Measurements from ENCODE around the gene TMEM120A. TPM values are rescaled to one million over a fixed set of nuclear protein-coding genes. Genes with fewer than 3 reads are reported as not detected.

The TMEM120A gene
- total RNA-seq, 1 donor from 2014 or later: 34.2 TPM

DNA sequence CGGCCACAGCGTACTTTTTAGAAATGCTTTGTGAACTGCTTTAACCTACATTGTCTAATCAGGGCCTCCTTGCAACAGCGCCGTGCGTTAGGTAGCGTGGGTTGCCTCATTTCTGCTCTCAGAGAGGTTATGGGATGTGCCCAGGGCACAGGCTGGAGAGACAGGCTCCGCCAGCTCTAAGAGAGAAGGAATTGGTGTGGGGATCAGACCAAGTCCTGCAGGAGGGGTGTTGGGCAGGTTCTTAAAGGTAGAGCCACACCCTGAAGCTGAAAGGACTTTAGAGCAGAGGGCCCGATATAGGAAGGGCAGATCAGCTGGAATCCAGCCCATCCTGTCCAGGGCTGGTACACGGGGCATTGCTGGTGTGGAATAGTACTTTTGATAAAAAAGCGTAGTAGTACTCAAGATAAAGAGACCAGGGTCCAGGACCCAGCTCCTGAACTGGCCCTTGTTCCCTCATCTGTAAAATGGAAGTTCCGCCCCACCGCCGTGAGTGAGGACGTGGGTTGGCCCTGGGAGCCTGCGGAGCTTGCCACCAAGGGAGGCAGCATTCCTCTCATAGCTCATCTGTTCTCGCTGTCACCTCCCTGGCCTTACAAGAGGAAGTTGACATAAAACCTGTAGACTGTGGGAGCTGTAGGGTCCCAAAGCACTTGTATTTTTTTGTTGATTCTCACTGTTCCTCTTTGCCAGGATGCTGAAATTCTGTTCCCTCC is 37.2 kb downstream of the TMEM120A start:
- no peak overlapping the region for H3K4me3 Mint-ChIP-seq (ENCODE audit: unreplicated experiment)
- Histone ChIP-seq H3K4me2 (ENCODE audit: low read length) (peak overlapping the region; percentile 19), H3K4me1 (ENCODE audit: insufficient read depth, low read length) (peaks cover 13% of the 10 kb centered on the region), H3K9ac (ENCODE audit: low read length) (no peak overlapping the region), H3K27ac (ENCODE audit: low read depth, low read length) (no peak overlapping the region), H3K79me2 (ENCODE audit: insufficient read depth, low read length) (no peaks in the 10 kb centered on the region), H3K9me3 (ENCODE audit: insufficient read depth, low read depth, low read length) (no peaks in the 10 kb centered on the region), H2AFZ (ENCODE audit: low read depth, low read length) (no peak overlapping the region), H3K27me3 (ENCODE audit: insufficient read depth, low read length) (no peaks in the 10 kb centered on the region), H4K20me1 (ENCODE audit: insufficient read depth, low read length) (peaks cover 4% of the 10 kb centered on the region), H3K4me3 (ENCODE audit: insufficient read depth, low read depth, low read length) (no peak overlapping the region), H3K36me3 (ENCODE audit: insufficient read depth, low read length) (peaks cover 2% of the 10 kb centered on the region)
- H3K36me3 Mint-ChIP-seq (ENCODE audit: low read depth, unreplicated experiment): peaks cover 25% of the 10 kb centered on the region
- H3K27me3 Mint-ChIP-seq (ENCODE audit: low read depth, unreplicated experiment): no peaks in the 10 kb centered on the region
- H3K9me3 Mint-ChIP-seq (ENCODE audit: unreplicated experiment): no peaks in the 10 kb centered on the region
- peaks cover 6% of the 10 kb centered on the region for H3K4me1 Mint-ChIP-seq (ENCODE audit: low read depth, unreplicated experiment)
- TF ChIP-seq EZH2 (IDR thresholded peaks at IDR 0.05; ENCODE audit: insufficient read depth, low read length) (no peak), CTCF (IDR thresholded peaks at IDR 0.05; ENCODE audit: insufficient read depth, low read depth, low read length) (no peak)
- FAIRE-seq (no peak), DNase-seq (ENCODE audit: low read depth) (peak; percentile 52)
- peak overlapping the region; percentile 75 for H3K27ac Mint-ChIP-seq (ENCODE audit: unreplicated experiment)

- H4K20me1 ChIP-seq (ENCODE audit: insufficient read depth, low read length): peaks cover 7% of the 10 kb centered on the region
- peaks cover under 1% of the 10 kb centered on the region for H3K79me2 ChIP-seq (ENCODE audit: insufficient read depth, low read length)
- no peak overlapping the region for H3K4me2 ChIP-seq (ENCODE audit: low read length)
- H2AFZ ChIP-seq (ENCODE audit: low read depth, low read length): no peak overlapping the region
- H3K9ac ChIP-seq (ENCODE audit: low read length): no peak overlapping the region
- no peak overlapping the region for H3K4me3 ChIP-seq (ENCODE audit: insufficient read depth, low read depth, low read length)
- no peaks in the 10 kb centered on the region for H3K27me3 ChIP-seq (ENCODE audit: insufficient read depth, low read length)
- peaks cover 8% of the 10 kb centered on the region for H3K4me1 Mint-ChIP-seq (ENCODE audit: low read depth, unreplicated experiment)
- TF ChIP-seq CTCF (IDR thresholded peaks at IDR 0.05; ENCODE audit: insufficient read depth, low read depth, low read length): no peak
- no peak for TF ChIP-seq EZH2 (IDR thresholded peaks at IDR 0.05; ENCODE audit: insufficient read depth, low read length)
- FAIRE-seq (no peak), DNase-seq (ENCODE audit: low read depth) (no peak)
- H3K9me3 Mint-ChIP-seq (ENCODE audit: unreplicated experiment): no peaks in the 10 kb centered on the region
- H3K27ac ChIP-seq (ENCODE audit: low read depth, low read length): no peak overlapping the region
- H3K9me3 ChIP-seq (ENCODE audit: insufficient read depth, low read depth, low read length): no peaks in the 10 kb centered on the region
- H3K36me3 Mint-ChIP-seq (ENCODE audit: low read depth, unreplicated experiment): peaks cover 22% of the 10 kb centered on the region
- H3K36me3 ChIP-seq (ENCODE audit: insufficient read depth, low read length): peaks cover 2% of the 10 kb centered on the region
- peaks cover 10% of the 10 kb centered on the region for H3K4me1 ChIP-seq (ENCODE audit: insufficient read depth, low read length)
- no peak overlapping the region for H3K4me3 Mint-ChIP-seq (ENCODE audit: unreplicated experiment)
- no peak overlapping the region for H3K27ac Mint-ChIP-seq (ENCODE audit: unreplicated experiment)
- H3K27me3 Mint-ChIP-seq (ENCODE audit: low read depth, unreplicated experiment): no peaks in the 10 kb centered on the region
These were observed 39.0 kb downstream of the TMEM120A start for GRCh38 chr7:75955331-75955955.

- H3K4me2 ChIP-seq (ENCODE audit: low read length): no peak overlapping the region
- no peak overlapping the region for H3K4me3 ChIP-seq (ENCODE audit: insufficient read depth, low read depth, low read length)
- Mint-ChIP-seq H3K27ac (ENCODE audit: unreplicated experiment) (no peak overlapping the region), H3K4me1 (ENCODE audit: low read depth, unreplicated experiment) (peaks cover 8% of the 10 kb centered on the region), H3K4me3 (ENCODE audit: unreplicated experiment) (no peak overlapping the region), H3K36me3 (ENCODE audit: low read depth, unreplicated experiment) (peaks cover 23% of the 10 kb centered on the region), H3K9me3 (ENCODE audit: unreplicated experiment) (no peaks in the 10 kb centered on the region), H3K27me3 (ENCODE audit: low read depth, unreplicated experiment) (no peaks in the 10 kb centered on the region)
- peaks cover 6% of the 10 kb centered on the region for H3K79me2 ChIP-seq (ENCODE audit: insufficient read depth, low read length)
- H3K27ac ChIP-seq (ENCODE audit: low read depth, low read length): no peak overlapping the region
- no peak for DNase-seq (ENCODE audit: low read depth)
- H3K27me3 ChIP-seq (ENCODE audit: insufficient read depth, low read length): no peaks in the 10 kb centered on the region
- no peak for TF ChIP-seq EZH2 (IDR thresholded peaks at IDR 0.05; ENCODE audit: insufficient read depth, low read length)
- no peak for TF ChIP-seq CTCF (IDR thresholded peaks at IDR 0.05; ENCODE audit: insufficient read depth, low read depth, low read length)
- no peak overlapping the region for H2AFZ ChIP-seq (ENCODE audit: low read depth, low read length)
- H3K9me3 ChIP-seq (ENCODE audit: insufficient read depth, low read depth, low read length): no peaks in the 10 kb centered on the region
- no peak for FAIRE-seq
- no peak overlapping the region for H3K9ac ChIP-seq (ENCODE audit: low read length)
- H3K4me1 ChIP-seq (ENCODE audit: insufficient read depth, low read length): peaks cover 10% of the 10 kb centered on the region
- H4K20me1 ChIP-seq (ENCODE audit: insufficient read depth, low read length): peaks cover 8% of the 10 kb centered on the region
- peaks cover 2% of the 10 kb centered on the region for H3K36me3 ChIP-seq (ENCODE audit: insufficient read depth, low read length)
These were observed 40.5 kb downstream of the TMEM120A start for GRCh38 chr7:75953931-75954330.
